Body of pancreas (tissue), 4 donors: ENCODE measurements around the gene MPO.

Experiments
- POLR2A ChIP-seq, 3 donors: fragments of 450-650 bp; IDR thresholded peaks; one replicate each; pipeline ENCODE4 v1.6.1; 2016; ENCODE audit warnings: antibody characterized with exemption in 3 of 3, mild to moderate bottlenecking in 2 of 3
- TF ChIP-seq, protein P1 (sequence below), 7 experiments: fragments of 450-650 bp in 4 of 7; fragments of 200-600 bp in 3 of 7; sonication (generic) in 3 of 7; IDR thresholded peaks; one replicate each; pipeline ENCODE4 v1.5.1; 2016 to 2019; ENCODE audit warnings: antibody characterized with exemption in 7 of 7

DNA sequence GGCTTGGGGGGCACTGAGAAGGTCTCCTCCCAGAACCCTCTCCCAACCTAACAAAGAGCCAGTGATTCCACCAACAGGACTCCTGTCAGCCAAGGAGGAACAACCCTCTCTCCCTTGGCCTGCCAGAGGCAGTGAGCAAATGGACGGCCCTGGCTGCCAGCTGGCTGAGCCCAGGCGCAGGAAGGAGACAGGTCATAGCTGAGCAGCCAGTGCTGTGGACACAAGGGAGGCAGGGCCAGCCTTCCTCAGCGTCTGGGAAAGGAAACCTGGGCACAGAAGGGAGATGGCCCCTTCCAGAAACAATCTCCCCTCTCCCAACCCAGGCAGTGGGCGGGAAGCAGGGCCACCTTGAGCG is 2.1 kb downstream of the MPO start:
- TF ChIP-seq, protein P1, sequence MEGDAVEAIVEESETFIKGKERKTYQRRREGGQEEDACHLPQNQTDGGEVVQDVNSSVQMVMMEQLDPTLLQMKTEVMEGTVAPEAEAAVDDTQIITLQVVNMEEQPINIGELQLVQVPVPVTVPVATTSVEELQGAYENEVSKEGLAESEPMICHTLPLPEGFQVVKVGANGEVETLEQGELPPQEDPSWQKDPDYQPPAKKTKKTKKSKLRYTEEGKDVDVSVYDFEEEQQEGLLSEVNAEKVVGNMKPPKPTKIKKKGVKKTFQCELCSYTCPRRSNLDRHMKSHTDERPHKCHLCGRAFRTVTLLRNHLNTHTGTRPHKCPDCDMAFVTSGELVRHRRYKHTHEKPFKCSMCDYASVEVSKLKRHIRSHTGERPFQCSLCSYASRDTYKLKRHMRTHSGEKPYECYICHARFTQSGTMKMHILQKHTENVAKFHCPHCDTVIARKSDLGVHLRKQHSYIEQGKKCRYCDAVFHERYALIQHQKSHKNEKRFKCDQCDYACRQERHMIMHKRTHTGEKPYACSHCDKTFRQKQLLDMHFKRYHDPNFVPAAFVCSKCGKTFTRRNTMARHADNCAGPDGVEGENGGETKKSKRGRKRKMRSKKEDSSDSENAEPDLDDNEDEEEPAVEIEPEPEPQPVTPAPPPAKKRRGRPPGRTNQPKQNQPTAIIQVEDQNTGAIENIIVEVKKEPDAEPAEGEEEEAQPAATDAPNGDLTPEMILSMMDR (IDR thresholded peaks at IDR 0.05) = no peak
- no peak for TF ChIP-seq POLR2A (IDR thresholded peaks at IDR 0.05)
